Measurements from ENCODE around the gene GNG12.
A peak's percentile ranks its signal among the peaks of the same experiment; 100 is the strongest.

DNA sequence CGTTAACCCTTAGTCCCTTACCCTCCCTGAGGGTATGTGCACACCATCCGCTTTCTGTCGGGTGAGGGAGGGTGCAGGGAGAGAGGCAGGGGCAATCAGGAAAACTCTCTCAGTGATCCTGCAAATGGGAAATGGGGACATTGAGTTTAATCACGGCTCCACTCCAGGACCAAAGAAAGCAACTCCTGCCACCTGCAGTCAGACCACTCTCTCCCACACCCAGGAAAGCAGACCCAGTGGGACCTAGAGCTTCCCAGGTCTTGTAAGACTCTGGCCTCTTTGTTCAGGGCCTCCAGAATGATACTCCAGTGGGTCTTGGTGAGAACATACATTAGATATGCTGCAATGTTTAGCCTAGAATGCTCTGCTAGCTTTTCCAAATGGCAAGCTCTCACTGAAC is 71.5 kb downstream of the GNG12 start:
- TF ChIP-seq XRCC3 (IDR thresholded peaks at IDR 0.05) (no peak), ARID2 (IDR thresholded peaks at IDR 0.05) (no peak), ELF1 (tag; IDR thresholded peaks at IDR 0.05) (no peak), EZH2 (IDR thresholded peaks at IDR 0.05; ENCODE audit: borderline replicate concordance, low read depth, low read length) (no peak), CHD2 (IDR thresholded peaks at IDR 0.05; ENCODE audit: low read depth, low read length) (no peak), U2AF2 (optimal IDR thresholded peaks at IDR 0.05; ENCODE audit: low read depth, low read length) (no peak), SRF (CRISPR knock-in tag; IDR thresholded peaks at IDR 0.05) (no peak)
- TF ChIP-seq, protein P1, sequence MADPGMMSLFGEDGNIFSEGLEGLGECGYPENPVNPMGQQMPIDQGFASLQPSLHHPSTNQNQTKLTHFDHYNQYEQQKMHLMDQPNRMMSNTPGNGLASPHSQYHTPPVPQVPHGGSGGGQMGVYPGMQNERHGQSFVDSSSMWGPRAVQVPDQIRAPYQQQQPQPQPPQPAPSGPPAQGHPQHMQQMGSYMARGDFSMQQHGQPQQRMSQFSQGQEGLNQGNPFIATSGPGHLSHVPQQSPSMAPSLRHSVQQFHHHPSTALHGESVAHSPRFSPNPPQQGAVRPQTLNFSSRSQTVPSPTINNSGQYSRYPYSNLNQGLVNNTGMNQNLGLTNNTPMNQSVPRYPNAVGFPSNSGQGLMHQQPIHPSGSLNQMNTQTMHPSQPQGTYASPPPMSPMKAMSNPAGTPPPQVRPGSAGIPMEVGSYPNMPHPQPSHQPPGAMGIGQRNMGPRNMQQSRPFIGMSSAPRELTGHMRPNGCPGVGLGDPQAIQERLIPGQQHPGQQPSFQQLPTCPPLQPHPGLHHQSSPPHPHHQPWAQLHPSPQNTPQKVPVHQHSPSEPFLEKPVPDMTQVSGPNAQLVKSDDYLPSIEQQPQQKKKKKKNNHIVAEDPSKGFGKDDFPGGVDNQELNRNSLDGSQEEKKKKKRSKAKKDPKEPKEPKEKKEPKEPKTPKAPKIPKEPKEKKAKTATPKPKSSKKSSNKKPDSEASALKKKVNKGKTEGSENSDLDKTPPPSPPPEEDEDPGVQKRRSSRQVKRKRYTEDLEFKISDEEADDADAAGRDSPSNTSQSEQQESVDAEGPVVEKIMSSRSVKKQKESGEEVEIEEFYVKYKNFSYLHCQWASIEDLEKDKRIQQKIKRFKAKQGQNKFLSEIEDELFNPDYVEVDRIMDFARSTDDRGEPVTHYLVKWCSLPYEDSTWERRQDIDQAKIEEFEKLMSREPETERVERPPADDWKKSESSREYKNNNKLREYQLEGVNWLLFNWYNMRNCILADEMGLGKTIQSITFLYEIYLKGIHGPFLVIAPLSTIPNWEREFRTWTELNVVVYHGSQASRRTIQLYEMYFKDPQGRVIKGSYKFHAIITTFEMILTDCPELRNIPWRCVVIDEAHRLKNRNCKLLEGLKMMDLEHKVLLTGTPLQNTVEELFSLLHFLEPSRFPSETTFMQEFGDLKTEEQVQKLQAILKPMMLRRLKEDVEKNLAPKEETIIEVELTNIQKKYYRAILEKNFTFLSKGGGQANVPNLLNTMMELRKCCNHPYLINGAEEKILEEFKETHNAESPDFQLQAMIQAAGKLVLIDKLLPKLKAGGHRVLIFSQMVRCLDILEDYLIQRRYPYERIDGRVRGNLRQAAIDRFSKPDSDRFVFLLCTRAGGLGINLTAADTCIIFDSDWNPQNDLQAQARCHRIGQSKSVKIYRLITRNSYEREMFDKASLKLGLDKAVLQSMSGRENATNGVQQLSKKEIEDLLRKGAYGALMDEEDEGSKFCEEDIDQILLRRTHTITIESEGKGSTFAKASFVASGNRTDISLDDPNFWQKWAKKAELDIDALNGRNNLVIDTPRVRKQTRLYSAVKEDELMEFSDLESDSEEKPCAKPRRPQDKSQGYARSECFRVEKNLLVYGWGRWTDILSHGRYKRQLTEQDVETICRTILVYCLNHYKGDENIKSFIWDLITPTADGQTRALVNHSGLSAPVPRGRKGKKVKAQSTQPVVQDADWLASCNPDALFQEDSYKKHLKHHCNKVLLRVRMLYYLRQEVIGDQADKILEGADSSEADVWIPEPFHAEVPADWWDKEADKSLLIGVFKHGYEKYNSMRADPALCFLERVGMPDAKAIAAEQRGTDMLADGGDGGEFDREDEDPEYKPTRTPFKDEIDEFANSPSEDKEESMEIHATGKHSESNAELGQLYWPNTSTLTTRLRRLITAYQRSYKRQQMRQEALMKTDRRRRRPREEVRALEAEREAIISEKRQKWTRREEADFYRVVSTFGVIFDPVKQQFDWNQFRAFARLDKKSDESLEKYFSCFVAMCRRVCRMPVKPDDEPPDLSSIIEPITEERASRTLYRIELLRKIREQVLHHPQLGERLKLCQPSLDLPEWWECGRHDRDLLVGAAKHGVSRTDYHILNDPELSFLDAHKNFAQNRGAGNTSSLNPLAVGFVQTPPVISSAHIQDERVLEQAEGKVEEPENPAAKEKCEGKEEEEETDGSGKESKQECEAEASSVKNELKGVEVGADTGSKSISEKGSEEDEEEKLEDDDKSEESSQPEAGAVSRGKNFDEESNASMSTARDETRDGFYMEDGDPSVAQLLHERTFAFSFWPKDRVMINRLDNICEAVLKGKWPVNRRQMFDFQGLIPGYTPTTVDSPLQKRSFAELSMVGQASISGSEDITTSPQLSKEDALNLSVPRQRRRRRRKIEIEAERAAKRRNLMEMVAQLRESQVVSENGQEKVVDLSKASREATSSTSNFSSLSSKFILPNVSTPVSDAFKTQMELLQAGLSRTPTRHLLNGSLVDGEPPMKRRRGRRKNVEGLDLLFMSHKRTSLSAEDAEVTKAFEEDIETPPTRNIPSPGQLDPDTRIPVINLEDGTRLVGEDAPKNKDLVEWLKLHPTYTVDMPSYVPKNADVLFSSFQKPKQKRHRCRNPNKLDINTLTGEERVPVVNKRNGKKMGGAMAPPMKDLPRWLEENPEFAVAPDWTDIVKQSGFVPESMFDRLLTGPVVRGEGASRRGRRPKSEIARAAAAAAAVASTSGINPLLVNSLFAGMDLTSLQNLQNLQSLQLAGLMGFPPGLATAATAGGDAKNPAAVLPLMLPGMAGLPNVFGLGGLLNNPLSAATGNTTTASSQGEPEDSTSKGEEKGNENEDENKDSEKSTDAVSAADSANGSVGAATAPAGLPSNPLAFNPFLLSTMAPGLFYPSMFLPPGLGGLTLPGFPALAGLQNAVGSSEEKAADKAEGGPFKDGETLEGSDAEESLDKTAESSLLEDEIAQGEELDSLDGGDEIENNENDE (IDR thresholded peaks at IDR 0.05; ENCODE audit: low read depth, low read length), result no peak
- TF ChIP-seq, protein P2, sequence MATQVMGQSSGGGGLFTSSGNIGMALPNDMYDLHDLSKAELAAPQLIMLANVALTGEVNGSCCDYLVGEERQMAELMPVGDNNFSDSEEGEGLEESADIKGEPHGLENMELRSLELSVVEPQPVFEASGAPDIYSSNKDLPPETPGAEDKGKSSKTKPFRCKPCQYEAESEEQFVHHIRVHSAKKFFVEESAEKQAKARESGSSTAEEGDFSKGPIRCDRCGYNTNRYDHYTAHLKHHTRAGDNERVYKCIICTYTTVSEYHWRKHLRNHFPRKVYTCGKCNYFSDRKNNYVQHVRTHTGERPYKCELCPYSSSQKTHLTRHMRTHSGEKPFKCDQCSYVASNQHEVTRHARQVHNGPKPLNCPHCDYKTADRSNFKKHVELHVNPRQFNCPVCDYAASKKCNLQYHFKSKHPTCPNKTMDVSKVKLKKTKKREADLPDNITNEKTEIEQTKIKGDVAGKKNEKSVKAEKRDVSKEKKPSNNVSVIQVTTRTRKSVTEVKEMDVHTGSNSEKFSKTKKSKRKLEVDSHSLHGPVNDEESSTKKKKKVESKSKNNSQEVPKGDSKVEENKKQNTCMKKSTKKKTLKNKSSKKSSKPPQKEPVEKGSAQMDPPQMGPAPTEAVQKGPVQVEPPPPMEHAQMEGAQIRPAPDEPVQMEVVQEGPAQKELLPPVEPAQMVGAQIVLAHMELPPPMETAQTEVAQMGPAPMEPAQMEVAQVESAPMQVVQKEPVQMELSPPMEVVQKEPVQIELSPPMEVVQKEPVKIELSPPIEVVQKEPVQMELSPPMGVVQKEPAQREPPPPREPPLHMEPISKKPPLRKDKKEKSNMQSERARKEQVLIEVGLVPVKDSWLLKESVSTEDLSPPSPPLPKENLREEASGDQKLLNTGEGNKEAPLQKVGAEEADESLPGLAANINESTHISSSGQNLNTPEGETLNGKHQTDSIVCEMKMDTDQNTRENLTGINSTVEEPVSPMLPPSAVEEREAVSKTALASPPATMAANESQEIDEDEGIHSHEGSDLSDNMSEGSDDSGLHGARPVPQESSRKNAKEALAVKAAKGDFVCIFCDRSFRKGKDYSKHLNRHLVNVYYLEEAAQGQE (IDR thresholded peaks at IDR 0.05; ENCODE audit: borderline replicate concordance), result peak; percentile 35; the same call in 1 of the 2 replicates
- TF ChIP-seq, protein P2 (CRISPR knock-in tag; IDR thresholded peaks at IDR 0.05; ENCODE audit: low read depth), result no peak
- TF ChIP-seq, protein P3, sequence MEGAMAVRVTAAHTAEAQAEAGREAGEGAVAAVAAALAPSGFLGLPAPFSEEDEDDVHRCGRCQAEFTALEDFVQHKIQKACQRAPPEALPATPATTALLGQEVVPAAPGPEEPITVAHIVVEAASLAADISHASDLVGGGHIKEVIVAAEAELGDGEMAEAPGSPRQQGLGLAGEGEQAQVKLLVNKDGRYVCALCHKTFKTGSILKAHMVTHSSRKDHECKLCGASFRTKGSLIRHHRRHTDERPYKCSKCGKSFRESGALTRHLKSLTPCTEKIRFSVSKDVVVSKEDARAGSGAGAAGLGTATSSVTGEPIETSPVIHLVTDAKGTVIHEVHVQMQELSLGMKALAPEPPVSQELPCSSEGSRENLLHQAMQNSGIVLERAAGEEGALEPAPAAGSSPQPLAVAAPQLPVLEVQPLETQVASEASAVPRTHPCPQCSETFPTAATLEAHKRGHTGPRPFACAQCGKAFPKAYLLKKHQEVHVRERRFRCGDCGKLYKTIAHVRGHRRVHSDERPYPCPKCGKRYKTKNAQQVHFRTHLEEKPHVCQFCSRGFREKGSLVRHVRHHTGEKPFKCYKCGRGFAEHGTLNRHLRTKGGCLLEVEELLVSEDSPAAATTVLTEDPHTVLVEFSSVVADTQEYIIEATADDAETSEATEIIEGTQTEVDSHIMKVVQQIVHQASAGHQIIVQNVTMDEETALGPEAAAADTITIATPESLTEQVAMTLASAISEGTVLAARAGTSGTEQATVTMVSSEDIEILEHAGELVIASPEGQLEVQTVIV (CRISPR knock-in tag; IDR thresholded peaks at IDR 0.05; ENCODE audit: borderline replicate concordance), result no peak

Data from K562 (cell line).